ENCODE data around the gene IRF2. TPM values are rescaled to one million over a fixed set of nuclear protein-coding genes. Genes with fewer than 3 reads are reported as not detected.

Gene IRF2
- total RNA-seq, 6 experiments from 2014 or later, result 13.4 to 24.0 (median 19.7) TPM

DNA sequence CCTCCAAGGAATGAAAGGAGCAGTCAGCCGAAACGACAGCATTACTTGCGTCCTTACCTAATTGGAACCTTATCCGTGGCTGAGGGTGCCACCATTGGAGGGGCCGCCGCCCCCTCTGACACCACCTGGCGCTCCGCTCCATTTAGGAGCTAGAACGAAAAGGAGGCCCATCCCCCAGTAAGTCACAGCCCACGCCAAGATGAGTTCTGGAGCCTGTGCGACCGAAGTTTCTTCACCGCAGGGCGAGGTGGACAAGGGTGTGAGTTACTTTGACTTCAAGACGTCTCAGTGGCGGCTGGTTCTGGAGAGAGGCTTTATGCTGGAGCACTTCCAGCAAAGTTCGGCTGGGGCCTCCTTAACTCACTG is 729 bp upstream of the IRF2 start:
- Mint-ChIP-seq H3K4me3 (peak overlapping the region; percentile 97), H3K27ac (peak overlapping the region; percentile 95), H3K4me1 (ENCODE audit: low read depth) (peaks cover 36% of the 10 kb centered on the region), H3K36me3 (ENCODE audit: low read depth) (peaks cover 5% of the 10 kb centered on the region; the same call in 1 of the 2 replicates), H3K27me3 (ENCODE audit: insufficient read depth) (no peaks in the 10 kb centered on the region; the same call in 1 of the 2 replicates), H3K9me3 (no peaks in the 10 kb centered on the region)
- TF ChIP-seq CTCF (IDR thresholded peaks at IDR 0.05), result no peak
- DNase-seq, result peak; percentile 37

DNA sequence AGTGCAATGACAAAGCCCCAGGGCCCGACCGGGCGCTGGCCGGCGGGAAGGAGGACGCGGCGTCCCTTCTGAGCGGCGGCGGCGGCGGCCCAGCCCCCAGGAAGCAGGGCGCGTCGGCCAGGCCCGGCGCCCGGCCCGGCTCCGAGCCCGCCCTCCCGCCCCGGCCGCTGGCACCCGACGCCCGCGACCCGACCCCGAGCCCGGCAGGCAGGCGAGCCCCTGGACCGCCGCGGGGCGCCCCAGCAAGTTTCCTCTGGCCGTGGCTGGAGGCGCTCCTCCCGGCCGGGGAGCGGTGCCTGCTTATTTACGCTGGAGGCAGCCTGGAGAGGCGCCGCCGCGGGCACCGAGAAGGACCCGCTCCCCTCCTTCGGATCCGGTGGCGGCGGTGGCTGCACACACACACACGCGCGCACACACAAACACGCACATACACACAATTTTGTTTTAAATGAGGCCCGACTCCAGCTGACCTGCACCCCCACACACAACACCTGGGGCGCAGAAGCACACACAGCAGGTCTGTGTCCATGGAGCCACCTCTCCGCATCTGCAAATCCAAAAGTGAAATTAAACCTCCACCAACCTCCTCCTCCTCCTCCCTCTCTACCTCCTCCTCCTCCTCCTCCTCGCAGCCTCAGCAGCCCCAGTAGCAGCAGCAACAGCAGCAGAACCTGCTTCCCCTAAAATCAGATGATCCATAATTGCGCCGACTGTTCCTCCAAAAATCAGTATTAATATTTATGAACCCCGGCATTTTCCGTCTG is 669 bp downstream of the IRF2 start:
- Mint-ChIP-seq H3K36me3 (ENCODE audit: low read depth) (peaks cover 9% of the 10 kb centered on the region; the same call in 1 of the 2 replicates), H3K27me3 (ENCODE audit: insufficient read depth) (no peaks in the 10 kb centered on the region; the same call in 1 of the 2 replicates), H3K4me3 (peak overlapping the region; percentile 97), H3K9me3 (no peaks in the 10 kb centered on the region), H3K4me1 (ENCODE audit: low read depth) (peaks cover 36% of the 10 kb centered on the region), H3K27ac (peak overlapping the region; percentile 95)
- DNase-seq, result peak; percentile 15
- TF ChIP-seq CTCF (IDR thresholded peaks at IDR 0.05), result no peak

DNA sequence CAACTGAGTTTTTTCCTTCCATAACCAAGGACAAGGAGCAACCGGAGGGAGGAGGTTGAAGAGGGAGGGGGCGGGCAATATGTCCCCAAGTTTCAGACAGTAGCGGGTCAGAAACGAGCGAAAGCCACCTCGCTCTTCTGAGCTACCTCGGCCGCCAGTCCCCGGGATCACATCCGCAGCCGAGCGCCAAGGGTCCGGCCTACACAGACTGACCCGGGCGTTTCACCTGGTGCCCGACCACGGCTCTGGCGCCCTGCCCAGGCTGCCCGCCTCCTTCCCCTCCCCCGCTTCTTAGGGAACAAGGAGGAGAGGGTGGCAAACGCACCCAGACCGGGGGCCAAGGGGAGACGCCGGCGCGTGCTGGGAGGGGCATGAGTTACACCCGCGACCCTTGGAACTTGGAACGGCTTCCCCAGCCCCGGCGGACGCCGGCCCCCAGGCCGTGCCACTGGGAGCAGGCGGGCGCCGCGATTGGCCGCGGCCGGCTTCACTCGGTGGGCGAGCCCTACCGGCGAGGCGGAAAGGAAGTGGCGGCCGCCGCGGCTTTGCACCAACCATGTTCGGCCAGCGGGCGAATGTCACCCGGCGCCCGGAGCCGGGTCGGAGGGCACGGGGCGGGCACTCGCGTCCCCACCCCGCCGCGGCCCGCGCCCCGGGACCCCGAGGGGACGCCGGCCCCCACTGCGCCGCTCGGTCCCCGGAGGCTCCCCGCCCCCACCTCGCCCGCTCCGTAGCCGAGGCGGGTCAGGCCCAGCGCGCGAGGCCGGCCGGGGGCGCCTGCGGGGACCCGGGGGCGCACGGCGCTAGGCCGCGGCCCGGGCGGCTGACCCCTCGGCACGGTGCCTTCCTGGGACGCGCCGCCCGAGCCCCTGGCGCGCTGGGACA is 1.5 kb downstream of the IRF2 start:
- no peaks in the 10 kb centered on the region for H3K9me3 Mint-ChIP-seq
- peak overlapping the region; percentile 89 for H3K27ac Mint-ChIP-seq
- peaks cover 9% of the 10 kb centered on the region; the same call in 1 of the 2 replicates for H3K36me3 Mint-ChIP-seq (ENCODE audit: low read depth)
- peak overlapping the region; percentile 87 for H3K4me3 Mint-ChIP-seq
- peak; percentile 30; the same call in 1 of the 2 replicates for TF ChIP-seq CTCF (IDR thresholded peaks at IDR 0.05)
- peaks cover 36% of the 10 kb centered on the region for H3K4me1 Mint-ChIP-seq (ENCODE audit: low read depth)
- DNase-seq, result peak; percentile 61
- no peaks in the 10 kb centered on the region; the same call in 1 of the 2 replicates for H3K27me3 Mint-ChIP-seq (ENCODE audit: insufficient read depth)

DNA sequence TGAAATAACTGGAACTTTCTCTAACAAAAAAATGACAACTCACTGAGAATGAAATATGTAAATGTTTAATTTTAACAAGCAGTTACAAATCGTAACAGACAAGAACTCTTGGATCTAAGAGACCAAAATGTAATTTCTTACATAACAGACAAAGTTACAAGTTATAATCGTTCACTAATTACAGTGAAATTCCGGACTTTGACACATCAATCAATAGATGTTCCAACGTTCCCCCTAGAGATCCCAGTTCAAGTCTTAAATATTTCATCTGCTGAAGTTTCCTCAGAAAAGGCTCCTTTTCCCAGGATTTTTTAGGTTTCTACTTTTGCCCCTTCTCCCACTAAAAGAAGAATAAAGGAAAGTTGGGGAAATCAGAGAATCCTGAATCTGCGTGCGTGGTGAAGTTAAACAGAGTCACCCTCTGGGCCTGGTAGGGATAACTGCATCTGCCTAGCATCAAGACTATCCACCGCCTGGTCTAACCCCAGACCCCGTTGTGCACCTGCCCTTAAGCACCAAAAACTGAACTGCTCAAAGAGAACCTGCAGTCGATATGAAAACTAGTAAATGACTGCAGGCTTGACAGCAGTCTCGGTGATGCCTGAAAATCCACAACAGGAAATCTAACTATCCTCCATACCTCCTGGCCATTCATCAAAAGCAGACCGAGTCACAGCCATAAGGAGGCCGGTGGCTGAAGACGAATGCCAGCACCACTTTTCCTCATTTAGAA is 2.3 kb downstream of the IRF2 start:
- no peaks in the 10 kb centered on the region; the same call in 1 of the 2 replicates for H3K27me3 Mint-ChIP-seq (ENCODE audit: insufficient read depth)
- H3K4me3 Mint-ChIP-seq, result peak overlapping the region; percentile 87
- no peaks in the 10 kb centered on the region for H3K9me3 Mint-ChIP-seq
- no peak for TF ChIP-seq CTCF (IDR thresholded peaks at IDR 0.05)
- peak overlapping the region; percentile 89 for H3K27ac Mint-ChIP-seq
- H3K4me1 Mint-ChIP-seq (ENCODE audit: low read depth), result peaks cover 30% of the 10 kb centered on the region
- DNase-seq, result peak; percentile 22
- peaks cover 9% of the 10 kb centered on the region; the same call in 1 of the 2 replicates for H3K36me3 Mint-ChIP-seq (ENCODE audit: low read depth)

GRCh38 chr4:184470785-184471110 is 3.6 kb downstream of the IRF2 start:
- Mint-ChIP-seq H3K9me3 (no peaks in the 10 kb centered on the region), H3K27me3 (ENCODE audit: insufficient read depth) (no peaks in the 10 kb centered on the region; the same call in 1 of the 2 replicates), H3K4me3 (no peak overlapping the region), H3K27ac (no peak overlapping the region; the same call in 1 of the 2 replicates), H3K36me3 (ENCODE audit: low read depth) (peaks cover 9% of the 10 kb centered on the region; the same call in 1 of the 2 replicates), H3K4me1 (ENCODE audit: low read depth) (peaks cover 17% of the 10 kb centered on the region)
- no peak for DNase-seq
- no peak for TF ChIP-seq CTCF (IDR thresholded peaks at IDR 0.05)

Data from HFFc6 (cell line).